ENCODE measurements around the gene MT1B.

DNA sequence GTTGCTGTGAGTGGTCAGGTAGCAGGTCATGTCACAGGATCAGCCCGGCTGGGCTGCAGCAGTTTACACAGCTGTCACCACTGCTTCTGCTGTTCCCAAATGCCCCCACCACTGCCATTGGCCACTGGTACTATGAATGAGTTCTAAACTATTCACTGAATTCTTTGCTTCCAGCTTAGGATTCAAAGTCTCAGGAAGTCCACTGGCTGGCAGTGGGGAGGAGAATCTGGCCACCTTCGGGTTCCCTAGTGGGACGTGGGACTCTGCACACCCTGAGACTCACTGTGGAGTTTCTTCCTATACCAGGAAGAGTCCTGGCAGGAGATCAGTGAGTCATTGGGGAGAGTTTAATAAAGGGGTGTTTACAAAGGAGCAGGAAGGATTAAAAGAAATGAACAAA, 37.5 kb downstream of the MT1B start:
- TF ChIP-seq SIN3A (IDR thresholded peaks at IDR 0.05; ENCODE audit: low read depth) = no peak
- no peak for TF ChIP-seq POLR2AphosphoS5 (IDR thresholded peaks at IDR 0.05; ENCODE audit: low read depth, low read length)
- TF ChIP-seq, protein P1, sequence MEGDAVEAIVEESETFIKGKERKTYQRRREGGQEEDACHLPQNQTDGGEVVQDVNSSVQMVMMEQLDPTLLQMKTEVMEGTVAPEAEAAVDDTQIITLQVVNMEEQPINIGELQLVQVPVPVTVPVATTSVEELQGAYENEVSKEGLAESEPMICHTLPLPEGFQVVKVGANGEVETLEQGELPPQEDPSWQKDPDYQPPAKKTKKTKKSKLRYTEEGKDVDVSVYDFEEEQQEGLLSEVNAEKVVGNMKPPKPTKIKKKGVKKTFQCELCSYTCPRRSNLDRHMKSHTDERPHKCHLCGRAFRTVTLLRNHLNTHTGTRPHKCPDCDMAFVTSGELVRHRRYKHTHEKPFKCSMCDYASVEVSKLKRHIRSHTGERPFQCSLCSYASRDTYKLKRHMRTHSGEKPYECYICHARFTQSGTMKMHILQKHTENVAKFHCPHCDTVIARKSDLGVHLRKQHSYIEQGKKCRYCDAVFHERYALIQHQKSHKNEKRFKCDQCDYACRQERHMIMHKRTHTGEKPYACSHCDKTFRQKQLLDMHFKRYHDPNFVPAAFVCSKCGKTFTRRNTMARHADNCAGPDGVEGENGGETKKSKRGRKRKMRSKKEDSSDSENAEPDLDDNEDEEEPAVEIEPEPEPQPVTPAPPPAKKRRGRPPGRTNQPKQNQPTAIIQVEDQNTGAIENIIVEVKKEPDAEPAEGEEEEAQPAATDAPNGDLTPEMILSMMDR (IDR thresholded peaks at IDR 0.05 in 2 of 3, conservative IDR thresholded peaks at IDR 0.05 in 1 of 3; ENCODE audit: borderline replicate concordance in 1 of 3, insufficient read depth in 1 of 3, low read depth in 2 of 3, low read length in 2 of 3) = no peak
- no peak for TF ChIP-seq SP1 (IDR thresholded peaks at IDR 0.05; ENCODE audit: low read depth)
- no peak for TF ChIP-seq FOSL1 (IDR thresholded peaks at IDR 0.05; ENCODE audit: low read depth)
- TF ChIP-seq POLR2A (IDR thresholded peaks at IDR 0.05; ENCODE audit: borderline replicate concordance, extremely low read depth, insufficient read depth, insufficient read length) = no peak
- TF ChIP-seq RAD21 (IDR thresholded peaks at IDR 0.05; ENCODE audit: low read depth) = no peak
- TF ChIP-seq, protein P2, sequence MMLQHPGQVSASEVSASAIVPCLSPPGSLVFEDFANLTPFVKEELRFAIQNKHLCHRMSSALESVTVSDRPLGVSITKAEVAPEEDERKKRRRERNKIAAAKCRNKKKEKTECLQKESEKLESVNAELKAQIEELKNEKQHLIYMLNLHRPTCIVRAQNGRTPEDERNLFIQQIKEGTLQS (IDR thresholded peaks at IDR 0.05) = no peak
- TF ChIP-seq ZNF274 (IDR thresholded peaks at IDR 0.05; ENCODE audit: low read depth, low read length) = no peak
- TF ChIP-seq YY1 (IDR thresholded peaks at IDR 0.05; ENCODE audit: extremely low read depth, insufficient replicate concordance, low read depth, low read length) = no peak
